Ovary (tissue), 9 donors: ENCODE measurements around the gene DNAH9. TPM values are rescaled to one million over a fixed set of nuclear protein-coding genes. Genes with fewer than 3 reads are reported as not detected.

Source experiments
- DNase-seq, 5 donors: peaks; one replicate each; pipeline ENCODE4 v3.0.0-alpha.2; 2019 to 2020
- H3K27ac ChIP-seq, 2 donors: fragments of 200-600 bp; one replicate each; pipeline versions ENCODE4 v1.5.1 to v1.8.0; 2019 to 2022
- H3K27me3 ChIP-seq: fragments of 200-600 bp; one replicate; pipeline ENCODE4 v1.8.0; 2022
- H3K36me3 ChIP-seq: fragments of 200-600 bp; sonication (generic); one replicate; pipeline ENCODE4 v1.5.1; 2019
- H3K4me1 ChIP-seq: one replicate; pipeline ENCODE4 v1.8.1; 2013; ENCODE audit warnings: mild to moderate bottlenecking, moderate library complexity; ENCODE audit not compliant: insufficient read depth
- H3K4me3 ChIP-seq: fragments of 200-600 bp; sonication (generic); one replicate; pipeline ENCODE4 v1.5.1; 2017
- H3K9me3 ChIP-seq, 2 donors: fragments of 200-600 bp in 1 of 2; sonication (generic) in 1 of 2; one replicate each; pipeline versions ENCODE4 v1.5.1 to v1.8.1; 2013 to 2019; ENCODE audit warnings: mild to moderate bottlenecking in 1 of 2, moderate library complexity in 1 of 2
- EP300 ChIP-seq: sonication (generic); formaldehyde crosslinking; IDR thresholded peaks from one replicate; pipeline ENCODE4 v1.6.1; 2017; ENCODE audit warnings: antibody characterized with exemption
- POLR2A ChIP-seq: fragments of 450-650 bp; IDR thresholded peaks from one replicate; pipeline ENCODE4 v1.6.1; 2017; ENCODE audit warnings: antibody characterized with exemption, mild to moderate bottlenecking, moderate library complexity
- WGBS, 3 donors: extraction: QIAGEN DNeasy Blood & Tissue Kit in 1 of 3; methylation state at CpG; one replicate each; pipeline versions ENCODE4 v1.1.5 to v1.1.7; 2013 to 2017; 5-methylcytosine and 5-hydroxymethylcytosine counted together
- intact Hi-C, 4 donors: fragments of 100-400 bp; cut with DNase I; formaldehyde crosslinking; loops; one replicate each; pipeline versions ENCODE4 v1.11.0 to v1.15.1; 2022 to 2023
- polyA plus RNA-seq, 2 donors: library from polyadenylated mRNA; stranded (reverse); fragments of 200-250 nt in 1 of 2; fragments of 350-450 nt in 1 of 2; fragmentation: Illumina TruSeq in 1 of 2; extraction: RNeasy Lipid Tissue Mini Kit (QIAGEN cat#74804) in 1 of 2; gene quantifications; one replicate each; pipeline ENCODE4 v1.2.3, GENCODE V29; 2013 to 2014
- total RNA-seq, 7 donors: library from RNA; depleted of rRNA in 2 of 7; stranded (reverse); fragments of >200 nt in 2 of 7; fragmentation: NEBNext Ultra II Directional in 3 of 7; extraction: Animal tissue kit (Norgen Biotek cat#: 25700) in 3 of 7; gene quantifications; one replicate each; pipeline versions ENCODE4 v1.1.0 to v1.2.4, GENCODE V29; 2016 to 2023
- TF ChIP-seq, protein P1 (sequence below), 3 donors: fragments of 450-650 bp in 2 of 3; fragments of 200-600 bp in 1 of 3; IDR thresholded peaks; one replicate each; pipeline versions ENCODE4 v1.5.1 to v1.8.0; 2016 to 2022; ENCODE audit warnings: antibody characterized with exemption in 3 of 3, mild to moderate bottlenecking in 1 of 3
- donor health status: DM: no; HTN: no; CAD: no; lungs with moderate emphysema.
- donor health status: DM: no; HTN: no; CAD: no.
- donor health status: Bipolar disorder and iron deficiency.
- donor health status: DM: yes; HTN: yes; CAD: no.
- donor health status: DM: no; HTN: no; CAD: no.
- donor health status: DM: yes; HTN: yes; CAD: no.

Gene DNAH9
- total and polyA plus RNA-seq, 9 donors, result 1.4 to 43.7 (median 3.4) TPM

DNA sequence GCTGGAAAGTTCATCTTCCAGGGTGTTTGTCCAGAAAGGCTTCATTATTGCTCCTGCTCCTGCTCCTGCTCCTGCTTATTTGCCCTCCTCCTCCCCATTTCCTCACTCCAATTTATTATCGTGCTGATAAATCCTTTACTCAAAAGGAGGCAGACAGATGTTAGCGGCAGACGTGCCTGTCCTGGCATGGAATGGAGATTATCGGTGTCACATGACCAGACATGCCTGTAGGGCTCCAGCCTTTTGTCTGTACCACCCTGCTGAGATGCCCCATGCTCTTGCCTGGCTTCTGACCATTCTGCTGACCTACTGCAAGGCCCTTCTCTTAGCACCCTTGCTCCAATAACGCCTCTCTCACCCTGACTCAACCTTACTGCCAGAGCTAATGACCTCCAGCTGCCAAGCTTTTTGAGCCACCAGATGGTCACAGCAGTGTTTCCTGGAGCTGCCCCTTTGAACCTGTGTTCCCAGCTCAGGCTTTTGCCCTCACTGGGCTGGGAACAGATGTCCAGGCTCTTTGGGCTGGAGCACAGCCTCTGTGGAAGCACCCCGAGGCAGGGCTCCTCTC is 12.8 kb downstream of the DNAH9 start:
- no peaks in the 10 kb centered on the region for H3K9me3 ChIP-seq
- intact Hi-C loops, result no loop called here
- no peaks in the 10 kb centered on the region for H3K27me3 ChIP-seq
- no peak overlapping the region for H3K27ac ChIP-seq
- peaks cover 1% of the 10 kb centered on the region for H3K4me1 ChIP-seq
- H3K4me3 ChIP-seq, result no peak overlapping the region
- 56 to 67% (median 62%) methylated on average over 6 of the region's 6 CpGs for WGBS, 3 donors
- TF ChIP-seq, protein P1, sequence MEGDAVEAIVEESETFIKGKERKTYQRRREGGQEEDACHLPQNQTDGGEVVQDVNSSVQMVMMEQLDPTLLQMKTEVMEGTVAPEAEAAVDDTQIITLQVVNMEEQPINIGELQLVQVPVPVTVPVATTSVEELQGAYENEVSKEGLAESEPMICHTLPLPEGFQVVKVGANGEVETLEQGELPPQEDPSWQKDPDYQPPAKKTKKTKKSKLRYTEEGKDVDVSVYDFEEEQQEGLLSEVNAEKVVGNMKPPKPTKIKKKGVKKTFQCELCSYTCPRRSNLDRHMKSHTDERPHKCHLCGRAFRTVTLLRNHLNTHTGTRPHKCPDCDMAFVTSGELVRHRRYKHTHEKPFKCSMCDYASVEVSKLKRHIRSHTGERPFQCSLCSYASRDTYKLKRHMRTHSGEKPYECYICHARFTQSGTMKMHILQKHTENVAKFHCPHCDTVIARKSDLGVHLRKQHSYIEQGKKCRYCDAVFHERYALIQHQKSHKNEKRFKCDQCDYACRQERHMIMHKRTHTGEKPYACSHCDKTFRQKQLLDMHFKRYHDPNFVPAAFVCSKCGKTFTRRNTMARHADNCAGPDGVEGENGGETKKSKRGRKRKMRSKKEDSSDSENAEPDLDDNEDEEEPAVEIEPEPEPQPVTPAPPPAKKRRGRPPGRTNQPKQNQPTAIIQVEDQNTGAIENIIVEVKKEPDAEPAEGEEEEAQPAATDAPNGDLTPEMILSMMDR (IDR thresholded peaks at IDR 0.05), result no peak
- TF ChIP-seq POLR2A (no peak), EP300 (no peak)
- H3K36me3 ChIP-seq, result no peaks in the 10 kb centered on the region
- DNase-seq, result no peak

DNA sequence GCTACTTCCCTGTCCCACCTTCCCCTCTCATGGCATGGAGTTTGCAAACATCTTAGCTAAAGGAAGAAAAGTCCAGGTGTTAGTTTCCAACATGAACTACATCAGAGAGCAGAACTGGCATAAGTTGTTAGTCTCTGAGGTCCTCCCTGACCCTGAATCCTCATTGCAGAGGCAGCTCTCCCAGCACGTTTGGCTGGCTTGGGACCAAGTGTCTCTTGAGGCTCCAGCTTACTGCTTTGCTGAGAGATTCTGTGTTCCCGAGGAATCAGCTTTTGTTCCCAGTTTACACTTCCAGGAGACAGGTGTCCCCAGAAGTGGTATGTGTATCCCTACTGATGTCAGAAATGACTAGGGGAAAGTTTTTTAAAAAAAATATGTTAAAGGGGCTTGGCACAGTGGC is 14.7 kb downstream of the DNAH9 start:
- Histone ChIP-seq H3K27ac (no peak overlapping the region), H3K27me3 (no peaks in the 10 kb centered on the region), H3K9me3 (no peaks in the 10 kb centered on the region), H3K4me1 (no peaks in the 10 kb centered on the region), H3K36me3 (no peaks in the 10 kb centered on the region), H3K4me3 (no peak overlapping the region)
- TF ChIP-seq POLR2A, result no peak
- TF ChIP-seq, protein P1 (IDR thresholded peaks at IDR 0.05), result no peak
- TF ChIP-seq EP300, result no peak
- DNase-seq, result peak in 2 of 5 donors; percentile 33 to 72
- intact Hi-C loops, result no loop called here
- WGBS, 3 donors, result 14 to 29% (median 23%) methylated on average over 2 of the region's 2 CpGs

DNA sequence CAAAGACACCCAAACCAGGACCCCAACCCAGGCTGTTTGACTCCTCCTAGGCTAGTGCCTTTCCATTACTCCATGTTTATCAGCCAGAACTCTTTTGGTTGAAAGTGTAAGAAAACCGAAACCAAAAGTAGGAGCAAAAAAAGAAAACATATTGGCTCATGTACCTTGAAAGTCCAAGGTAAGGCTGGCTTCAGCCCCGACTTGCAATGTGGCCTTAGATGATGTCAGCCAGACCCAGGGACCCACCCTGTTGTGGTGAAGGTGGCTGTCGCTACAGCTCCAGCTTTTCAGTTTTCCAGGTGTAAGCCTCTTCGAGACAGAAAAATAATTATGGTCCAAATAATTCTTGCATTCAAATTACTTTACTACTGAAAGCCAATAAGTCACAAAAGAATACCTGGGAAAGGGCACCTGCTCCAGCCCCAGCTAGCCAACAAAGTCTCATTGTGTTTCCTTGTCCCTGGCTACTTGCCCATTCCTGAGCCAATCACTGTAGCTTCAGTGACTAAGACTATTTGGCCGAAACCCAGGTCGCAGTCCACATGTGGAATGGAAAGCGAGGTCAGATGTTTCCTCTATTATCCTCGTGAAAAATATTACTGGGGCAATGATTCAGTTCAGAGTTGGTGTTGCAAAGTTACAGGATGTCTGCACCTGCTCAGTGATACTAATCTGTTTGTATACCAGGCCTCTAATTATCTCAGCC is 20.7 kb downstream of the DNAH9 start:
- intact Hi-C loops, result no loop called here
- H3K4me3 ChIP-seq, result no peak overlapping the region
- H3K36me3 ChIP-seq, result no peaks in the 10 kb centered on the region
- no peaks in the 10 kb centered on the region for H3K4me1 ChIP-seq
- WGBS, 3 donors, result 73 to 77% (median 76%) methylated on average over 8 of the region's 8 CpGs
- DNase-seq, result peak in 1 of 5 donors; percentile 30
- H3K27ac ChIP-seq, result no peak overlapping the region
- no peaks in the 10 kb centered on the region for H3K9me3 ChIP-seq
- TF ChIP-seq POLR2A, result no peak
- TF ChIP-seq EP300, result no peak
- TF ChIP-seq, protein P1 (IDR thresholded peaks at IDR 0.05), result no peak
- H3K27me3 ChIP-seq, result no peaks in the 10 kb centered on the region

DNA sequence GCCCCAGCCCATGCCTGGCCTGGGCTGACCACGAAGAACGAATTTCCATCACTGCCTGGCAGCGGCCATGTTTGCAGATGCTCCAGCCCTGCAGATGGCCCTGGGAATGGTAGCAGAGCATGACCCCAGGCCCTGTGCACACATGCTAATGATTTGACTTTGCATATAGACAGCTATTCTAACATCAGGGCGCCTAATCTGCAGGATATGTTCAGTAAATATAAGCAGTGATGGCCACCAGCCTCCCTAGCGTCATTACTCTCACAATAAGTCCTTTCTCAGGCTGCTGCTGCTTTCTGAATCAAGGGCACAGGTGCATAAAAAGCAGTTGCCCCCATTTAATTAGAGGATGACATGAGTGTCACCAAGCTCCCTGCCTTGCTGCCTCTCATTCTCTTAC is 24.2 kb downstream of the DNAH9 start:
- intact Hi-C loops, result no loop called here

More for the DNA sequence above, 24.2 kb downstream of the DNAH9 start:
- WGBS, 3 donors, result 89 to 93% (median 90%) methylated on average over 5 of the region's 5 CpGs
- no peak for DNase-seq
- no peak overlapping the region for H3K27ac ChIP-seq
- no peak for TF ChIP-seq POLR2A
- TF ChIP-seq EP300, result no peak
- TF ChIP-seq, protein P1 (IDR thresholded peaks at IDR 0.05), result no peak
- no peaks in the 10 kb centered on the region for H3K27me3 ChIP-seq
- H3K36me3 ChIP-seq, result no peaks in the 10 kb centered on the region
- H3K4me1 ChIP-seq, result no peaks in the 10 kb centered on the region
- H3K9me3 ChIP-seq, result no peaks in the 10 kb centered on the region
- H3K4me3 ChIP-seq, result no peak overlapping the region
